Activated CD4-positive, alpha-beta T cell treated with anti-CD3 and anti-CD28 coated beads, Interleukin-10, Interleukin-2, amounts not matched to agents 100 ng/mL and 50 ng/mL, durations not matched to agents 16 hours and 8 hours (primary cell): Measurements from ENCODE around the gene STXBP2.

Source experiments
- DNase-seq: peaks from one replicate; pipeline ENCODE4 v3.0.0-alpha.2; 2020

Gene STXBP2

DNA sequence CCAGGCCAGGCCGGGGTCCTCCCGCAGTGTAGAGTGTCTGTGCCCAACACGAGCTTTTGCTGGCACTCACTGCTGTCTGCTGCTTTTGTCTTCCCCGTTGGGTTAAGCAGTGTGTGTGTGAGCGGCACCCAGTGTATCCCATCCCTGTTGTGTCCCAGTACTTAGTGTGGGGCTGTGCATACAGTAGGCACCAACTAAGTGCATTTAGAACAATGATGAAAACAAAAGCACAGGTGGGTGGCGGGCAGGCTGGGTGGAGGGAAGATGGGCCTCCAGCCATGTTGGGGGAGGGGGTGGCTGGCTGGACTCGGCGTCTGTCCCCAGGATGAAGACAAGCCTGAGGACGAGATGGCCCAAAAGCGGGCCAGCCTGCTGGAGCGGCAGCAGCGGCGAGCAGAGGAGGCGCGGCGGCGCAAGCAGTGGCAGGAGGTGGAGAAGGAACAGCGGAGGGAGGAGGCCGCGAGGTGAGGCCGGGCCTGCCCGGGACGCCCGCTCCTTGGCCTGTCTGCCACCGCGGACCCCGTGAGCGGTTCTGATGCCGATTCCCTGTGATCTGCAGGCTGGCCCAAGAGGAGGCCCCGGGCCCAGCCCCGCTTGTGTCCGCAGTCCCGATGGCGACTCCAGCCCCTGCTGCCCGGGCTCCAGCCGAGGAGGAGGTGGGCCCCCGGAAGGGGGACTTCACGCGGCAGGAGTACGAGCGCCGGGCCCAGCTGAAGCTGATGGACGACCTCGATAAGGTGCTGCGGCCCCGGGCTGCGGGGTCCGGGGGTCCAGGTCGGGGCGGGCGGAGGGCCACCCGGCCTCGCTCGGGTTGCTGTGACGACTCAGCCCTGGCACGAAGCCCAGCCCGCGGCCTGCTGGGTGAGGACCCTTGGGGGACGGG lies 21.8 kb upstream of the STXBP2 start:
- no peak for DNase-seq

DNA sequence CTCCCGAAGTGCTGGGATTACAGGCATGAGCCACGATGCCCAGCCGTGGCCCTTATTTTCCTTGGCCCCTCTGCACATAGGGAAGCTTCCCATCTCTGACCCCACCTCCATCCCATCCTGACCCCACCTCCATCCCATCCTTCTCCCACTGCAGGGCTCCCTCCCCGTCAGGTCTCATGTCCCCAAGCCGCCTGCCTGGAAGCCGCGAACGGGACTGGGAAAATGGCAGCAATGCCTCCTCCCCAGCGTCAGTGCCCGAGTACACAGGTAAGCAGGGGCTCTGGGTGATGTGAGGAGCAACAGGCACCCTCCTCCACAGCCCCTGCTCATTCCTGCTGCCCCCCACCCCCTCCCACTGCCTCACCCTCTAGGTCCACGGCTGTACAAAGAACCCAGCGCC lies 19.7 kb upstream of the STXBP2 start:
- no peak for DNase-seq

DNA sequence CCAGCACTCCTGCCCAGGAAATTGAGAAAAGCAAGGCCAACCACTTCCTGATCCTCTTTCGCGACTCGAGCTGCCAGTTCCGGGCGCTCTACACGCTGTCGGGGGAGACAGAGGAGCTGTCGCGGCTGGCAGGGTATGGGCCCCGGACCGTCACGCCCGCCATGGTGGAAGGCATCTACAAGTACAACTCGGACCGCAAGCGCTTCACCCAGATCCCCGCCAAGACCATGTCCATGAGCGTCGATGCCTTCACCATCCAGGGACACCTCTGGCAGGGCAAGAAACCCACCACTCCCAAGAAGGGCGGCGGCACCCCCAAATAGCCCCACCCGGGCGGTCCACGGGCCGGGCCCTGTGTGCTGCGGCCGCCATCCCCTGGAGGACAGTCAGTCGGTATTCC lies 19.2 kb upstream of the STXBP2 start:
- DNase-seq: no peak

DNA sequence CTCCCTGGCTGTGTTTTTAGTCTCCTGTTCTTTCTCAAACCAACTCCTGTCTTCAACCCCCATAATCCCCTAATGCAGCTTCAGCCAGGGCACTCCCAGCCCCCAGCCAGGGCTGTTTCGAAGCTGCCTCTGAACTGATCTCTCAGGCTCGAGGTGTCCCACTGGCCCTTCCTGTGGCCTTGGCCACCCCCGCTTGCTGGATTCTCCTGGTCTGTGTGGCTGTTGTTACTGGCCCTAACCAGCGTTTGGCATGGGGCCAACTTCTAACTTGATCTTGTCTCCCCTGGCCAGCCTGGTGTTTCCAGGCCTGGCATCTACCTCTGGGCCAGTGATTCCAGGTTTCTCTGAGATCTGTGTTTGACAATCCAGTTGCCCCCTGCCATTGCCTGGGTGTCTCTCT lies 18.6 kb upstream of the STXBP2 start:
- no peak for DNase-seq

DNA sequence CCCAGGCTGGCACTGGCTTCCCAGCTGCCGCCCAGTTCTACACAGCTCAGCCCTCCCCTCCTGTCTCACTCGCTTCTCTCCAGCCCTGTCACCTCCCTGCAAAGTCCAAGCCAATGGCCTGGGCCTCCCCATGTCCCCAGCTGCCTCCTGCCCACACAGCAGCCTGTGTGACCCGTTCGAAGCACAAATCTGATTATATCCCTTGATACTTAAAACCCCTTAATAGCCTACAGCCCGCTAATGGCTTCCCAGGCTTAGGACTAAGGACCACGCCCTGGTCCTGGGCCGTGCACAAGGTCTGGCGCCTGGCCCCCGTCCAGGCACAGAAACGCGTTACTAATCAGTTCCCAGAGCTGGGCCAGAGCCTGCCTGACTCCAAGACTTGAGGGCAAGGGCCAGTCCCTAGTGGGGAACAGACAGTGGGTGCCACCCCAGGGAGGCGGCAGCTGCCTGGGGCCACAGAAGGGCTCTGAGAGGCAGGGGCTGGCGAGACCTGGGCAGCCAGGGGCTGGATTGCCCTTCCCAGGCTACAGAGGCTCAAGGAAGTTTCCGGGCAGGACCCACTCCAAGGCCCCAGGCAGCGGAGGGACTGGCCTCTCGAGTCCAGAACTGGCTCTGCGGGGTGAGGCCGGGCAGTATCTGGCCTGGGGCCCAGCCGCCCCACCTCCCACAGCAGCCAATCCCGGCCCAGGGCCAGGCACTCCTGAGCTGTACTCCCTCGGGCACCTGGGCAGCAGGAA lies 18.0 kb upstream of the STXBP2 start:
- no peak for DNase-seq

DNA sequence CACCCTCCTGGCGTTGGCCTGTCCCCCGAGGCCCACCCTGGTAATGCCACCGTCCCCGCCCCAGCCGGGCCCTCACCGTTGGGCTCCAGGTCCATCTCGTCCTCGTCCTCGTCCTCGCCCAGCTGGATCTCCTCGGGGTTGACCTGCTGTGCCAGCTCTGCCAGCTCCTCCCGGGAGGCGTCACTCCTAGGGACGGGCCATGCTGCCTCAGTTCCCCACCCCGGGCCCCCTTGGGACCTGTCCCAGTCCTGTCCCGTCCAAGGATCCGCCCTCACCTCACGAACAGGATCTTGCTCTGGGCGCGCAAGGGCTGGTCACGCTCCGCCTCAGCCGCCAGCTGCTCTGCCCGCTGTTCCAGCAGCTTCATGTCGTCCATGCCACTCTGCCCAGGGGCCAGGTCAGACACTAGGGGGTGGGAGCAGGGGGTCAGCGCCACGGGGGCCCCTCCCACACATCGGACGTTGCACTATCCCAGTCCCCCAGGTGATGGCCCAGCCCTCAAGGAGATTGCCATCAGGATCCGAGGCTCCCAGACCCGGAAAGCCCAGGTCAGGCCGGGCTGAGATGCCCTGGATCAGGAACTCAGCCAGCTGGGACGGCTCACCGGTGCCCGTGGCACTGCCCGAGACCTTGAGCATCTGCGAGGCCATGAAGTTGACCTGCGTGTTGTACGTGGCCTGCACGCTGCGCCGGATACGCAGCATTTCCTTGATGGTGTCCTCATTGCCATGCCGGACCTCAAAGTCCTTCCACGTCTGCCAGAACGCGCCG lies 17.1 kb upstream of the STXBP2 start:
- DNase-seq: no peak

DNA sequence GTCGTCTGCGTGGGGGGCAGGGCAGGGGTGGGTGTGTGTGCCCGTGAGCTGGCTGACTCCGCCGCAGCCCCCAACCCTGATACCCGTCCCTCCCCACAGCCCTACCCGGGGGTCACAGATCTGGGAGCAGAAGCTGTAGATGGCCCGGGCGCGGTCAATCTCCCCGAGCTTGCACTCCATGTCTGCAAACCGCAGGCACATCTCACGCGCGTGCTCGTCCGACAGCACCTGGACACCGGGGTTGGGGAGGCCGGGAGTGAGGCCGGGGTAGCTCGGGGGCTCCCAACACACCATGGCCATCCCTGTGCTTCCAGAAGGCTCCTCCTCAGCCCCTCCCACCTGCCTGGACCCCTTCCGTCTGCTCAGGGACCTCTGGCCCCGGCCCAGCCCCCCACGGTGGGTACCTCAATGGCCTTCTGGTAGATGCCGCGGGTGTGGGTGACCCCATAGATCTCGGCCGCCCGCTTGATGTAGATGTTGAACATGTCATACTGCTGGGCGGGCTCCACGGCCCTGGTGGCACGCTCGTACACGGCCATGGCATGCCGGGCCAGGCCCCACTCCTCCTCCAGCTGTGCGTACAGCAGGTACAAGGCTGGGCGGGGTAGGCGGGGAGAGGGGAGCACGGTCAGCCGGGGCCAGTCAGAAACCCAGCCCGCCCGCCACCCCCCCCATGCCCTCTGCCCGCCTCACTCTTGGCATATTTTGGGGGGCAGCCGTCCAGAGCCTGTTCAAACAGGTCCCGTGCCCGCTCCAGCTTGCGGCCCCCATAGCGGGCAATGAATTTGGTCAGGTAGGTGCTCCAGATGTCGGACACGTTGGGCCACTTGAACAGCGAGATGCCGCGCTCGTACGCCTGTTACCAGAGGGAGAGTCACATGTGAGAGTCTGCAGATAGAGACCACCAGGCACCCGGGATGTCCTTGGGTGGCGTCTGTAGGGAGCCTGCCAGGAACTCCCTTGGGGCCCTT lies 16.2 kb upstream of the STXBP2 start:
- DNase-seq: no peak

DNA sequence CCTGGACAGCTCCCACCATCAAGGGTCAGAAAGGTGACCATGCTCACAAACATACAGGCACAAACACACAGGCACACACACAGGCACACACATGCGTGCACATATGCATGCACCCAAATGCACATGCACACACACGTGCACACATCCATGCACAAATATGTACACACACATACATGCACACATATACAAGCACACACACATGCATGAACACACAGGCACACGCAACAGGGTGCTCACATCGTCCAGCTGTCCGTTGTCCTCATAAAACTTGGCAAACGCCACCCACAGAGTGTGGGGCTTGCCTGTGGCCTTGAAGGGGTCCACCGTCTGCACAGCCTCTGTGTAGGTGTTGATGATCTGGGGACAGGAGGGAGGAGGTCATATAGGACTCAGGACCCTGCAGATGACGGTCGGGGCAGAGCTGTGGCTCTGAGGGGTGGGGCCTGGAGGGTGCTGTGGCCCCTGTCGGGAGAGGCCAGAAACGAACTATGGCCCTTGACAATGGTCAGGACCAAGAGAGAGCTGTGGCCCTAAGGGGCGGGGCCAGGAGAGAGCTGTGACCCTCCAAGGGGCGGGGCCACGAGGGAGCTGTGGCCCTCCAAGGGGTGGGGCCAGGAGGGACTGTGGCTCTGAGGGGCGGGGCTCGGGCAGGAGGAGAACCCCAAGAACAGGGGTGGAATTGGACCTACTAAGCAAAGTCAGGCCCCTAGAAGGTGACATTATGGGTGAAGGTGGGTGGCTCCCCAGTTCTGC lies 13.8 kb upstream of the STXBP2 start:
- no peak for DNase-seq

DNA sequence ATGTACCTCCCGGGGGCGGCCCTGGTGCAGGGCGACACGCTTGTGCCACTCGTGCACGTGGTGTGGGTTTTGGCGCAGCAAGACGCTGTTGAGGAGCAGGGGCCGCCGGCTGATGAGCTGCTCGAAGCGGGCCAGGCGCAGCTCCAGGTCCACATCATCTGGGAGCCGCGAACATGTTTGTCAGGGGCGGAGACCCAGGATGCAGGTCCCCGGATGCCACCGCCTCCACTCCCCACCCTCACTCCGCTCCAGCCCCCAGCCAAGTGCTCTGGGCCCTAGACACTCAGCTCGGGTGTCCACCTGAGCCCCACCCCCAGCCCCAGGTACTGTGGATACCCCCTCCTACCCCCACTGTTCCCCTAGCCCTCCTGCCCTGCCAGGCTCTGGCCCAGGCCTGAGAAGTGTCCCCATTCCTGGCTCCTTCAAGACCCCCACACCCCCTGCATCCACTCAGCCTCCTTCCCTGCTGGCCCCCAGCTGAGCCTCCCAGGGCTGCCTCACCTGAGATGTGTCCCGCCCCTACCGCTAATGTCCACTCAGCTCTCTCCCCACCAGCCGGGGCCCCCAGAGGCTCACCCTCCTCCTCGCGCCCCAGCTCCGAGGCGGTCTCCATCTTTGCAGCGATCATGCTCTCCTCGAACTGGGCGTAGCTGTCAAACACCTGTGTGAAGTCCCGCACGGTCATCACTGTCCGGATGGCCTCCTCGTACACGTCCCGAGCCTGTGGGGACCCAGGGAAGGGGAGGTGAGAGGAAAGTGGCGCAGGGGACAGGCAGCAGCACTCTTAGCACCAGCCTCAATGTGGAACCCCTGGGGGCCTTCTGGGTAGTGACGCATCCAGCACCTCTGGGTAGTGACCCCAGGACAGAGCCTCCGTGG lies 12.9 kb upstream of the STXBP2 start:
- no peak for DNase-seq

DNA sequence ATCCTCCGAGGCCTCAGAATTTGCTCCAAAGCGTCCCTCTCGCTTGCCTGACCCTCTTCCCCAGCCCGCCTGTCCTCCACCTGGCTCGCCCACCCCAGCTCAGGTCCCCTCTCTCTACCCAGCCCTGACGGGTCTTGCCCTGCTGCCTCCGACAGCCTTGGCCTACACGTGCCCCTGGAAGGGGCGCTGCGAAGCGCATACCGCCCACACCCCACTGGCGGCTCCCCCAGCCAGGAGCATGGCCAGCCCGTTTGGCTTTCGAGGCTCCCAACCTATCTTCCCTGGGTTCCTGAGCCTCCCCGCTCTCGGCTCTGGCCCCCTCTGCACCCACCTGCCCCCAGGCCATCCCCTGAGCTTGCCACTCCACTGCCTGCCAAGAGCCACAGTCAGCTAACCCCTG lies 12.1 kb upstream of the STXBP2 start:
- no peak for DNase-seq

DNA sequence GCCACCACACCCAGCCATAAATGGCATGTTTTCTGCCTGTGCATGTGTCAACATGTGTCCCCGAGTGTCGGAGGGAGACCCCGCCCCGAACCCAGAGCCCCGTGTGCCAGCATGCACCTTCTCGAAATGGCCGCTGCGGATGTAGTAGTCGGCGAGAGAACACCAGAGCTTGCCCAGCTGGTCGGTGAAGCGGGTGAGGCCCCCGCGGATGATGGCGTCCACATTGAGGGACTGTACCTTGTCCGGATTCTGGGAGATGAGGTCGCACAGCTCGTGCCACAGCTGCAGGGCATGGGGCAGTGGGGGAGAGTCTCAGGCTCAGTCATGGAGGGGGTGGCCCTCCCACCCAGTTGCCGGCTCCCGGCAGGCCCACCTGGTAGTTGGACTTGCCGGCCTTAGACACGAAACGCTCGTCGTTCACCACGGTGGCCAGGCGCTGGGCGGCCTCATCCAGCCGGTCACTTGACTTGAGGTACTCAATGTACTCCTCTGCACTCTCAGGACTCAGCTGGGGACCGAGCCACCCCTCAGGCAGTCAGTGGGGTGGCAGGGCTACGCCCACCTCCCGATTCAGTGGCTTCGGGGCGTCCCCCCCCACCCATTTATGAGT lies 11.0 kb upstream of the STXBP2 start:
- no peak for DNase-seq

DNA sequence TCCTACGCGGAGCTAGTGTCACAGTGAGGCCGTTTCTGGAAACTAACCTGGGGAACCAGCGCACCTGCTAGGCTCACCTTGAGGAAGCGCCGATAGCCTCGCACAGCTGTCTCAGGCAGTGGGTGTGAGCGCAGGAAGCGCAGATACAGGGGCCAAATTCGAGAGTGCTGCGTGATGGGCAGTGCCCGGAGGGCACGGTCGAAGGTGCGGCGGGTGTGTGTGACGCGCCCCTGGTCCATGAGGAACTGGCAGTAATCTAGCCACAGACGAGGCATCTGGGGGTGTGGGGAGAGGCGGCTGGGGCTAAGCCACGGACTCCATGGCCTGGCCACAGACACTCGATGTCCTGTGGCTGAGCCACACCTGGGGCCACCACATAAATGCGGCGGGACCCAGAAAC lies 9.7 kb upstream of the STXBP2 start:
- no peak for DNase-seq

DNA sequence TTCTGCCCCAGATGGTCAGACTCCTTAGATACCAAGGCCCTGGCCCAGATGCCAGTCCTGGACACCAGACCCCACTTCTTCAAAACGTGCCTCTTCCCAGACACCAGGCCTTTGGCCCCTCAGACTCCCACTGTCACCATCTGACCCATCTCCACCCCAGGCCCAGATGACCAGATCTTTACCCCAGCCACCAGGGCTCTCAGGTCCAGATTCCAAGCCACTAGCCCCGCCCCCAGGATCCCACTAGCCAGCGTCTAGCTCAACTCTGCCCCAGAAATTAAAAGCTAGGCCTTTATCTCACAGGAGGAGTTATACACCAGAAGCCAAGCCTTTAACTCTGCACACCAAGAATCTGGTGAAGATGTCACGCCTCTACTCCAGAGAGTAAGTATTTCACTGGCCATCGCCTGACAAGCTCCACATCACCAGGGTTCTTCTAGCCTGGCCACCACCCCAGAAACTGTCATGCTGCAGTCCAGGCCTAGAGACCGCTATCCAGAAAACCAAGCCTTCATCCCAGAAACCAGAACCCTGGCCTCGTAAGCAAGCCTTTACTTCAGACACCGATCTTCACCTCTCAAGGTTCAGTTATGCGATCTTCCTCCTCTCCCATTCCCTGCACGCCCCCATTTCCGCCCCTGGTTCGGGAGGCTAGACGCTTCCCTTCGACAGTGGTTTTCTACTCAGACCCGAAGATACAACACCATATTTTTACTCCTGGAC lies 8.2 kb upstream of the STXBP2 start:
- no peak for DNase-seq

DNA sequence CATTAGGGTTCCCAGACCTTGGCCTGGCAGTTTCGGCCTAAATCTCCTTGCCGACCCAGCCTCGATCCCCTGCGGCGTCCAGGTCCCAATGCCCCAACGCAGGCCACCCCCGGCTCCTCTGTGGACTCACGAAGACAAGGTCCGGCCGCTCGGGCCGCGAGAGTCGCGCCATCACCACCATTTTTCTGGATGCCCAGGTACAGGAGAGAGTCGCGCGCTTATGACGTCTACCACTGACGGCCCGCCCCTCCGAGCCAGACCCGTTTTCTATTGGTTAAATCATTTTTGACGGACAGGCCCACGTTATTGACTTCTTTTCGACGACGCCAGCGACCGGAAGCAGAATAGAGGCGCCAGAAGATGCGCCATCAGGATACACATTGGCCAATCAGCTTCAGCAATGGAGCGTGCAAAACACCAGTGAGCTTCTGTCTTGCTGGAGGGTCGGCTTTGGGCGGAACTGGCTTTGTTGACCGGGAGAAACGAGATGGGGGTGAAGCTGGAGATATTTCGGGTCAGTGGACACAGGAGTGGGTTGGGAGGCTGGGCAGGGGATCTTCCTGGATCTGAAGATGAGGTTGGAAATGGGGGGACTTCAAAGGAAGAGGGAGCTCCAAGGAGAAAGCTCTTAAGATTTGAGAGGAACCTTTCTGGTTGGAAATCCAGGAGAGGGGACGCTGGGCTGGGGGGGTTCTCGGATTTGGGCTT lies 7.4 kb upstream of the STXBP2 start, which contains the start of the genes PET100 and XAB2:
PET100 (plus strand) TSS at position 447 of the 708 bp plus-strand sequence; CDS start at position 488, 41 bp downstream.
XAB2 (minus strand) TSS at position 199 of the 708 bp plus-strand sequence; CDS start at position 181, 18 bp downstream.
- peak; percentile 98 for DNase-seq

DNA sequence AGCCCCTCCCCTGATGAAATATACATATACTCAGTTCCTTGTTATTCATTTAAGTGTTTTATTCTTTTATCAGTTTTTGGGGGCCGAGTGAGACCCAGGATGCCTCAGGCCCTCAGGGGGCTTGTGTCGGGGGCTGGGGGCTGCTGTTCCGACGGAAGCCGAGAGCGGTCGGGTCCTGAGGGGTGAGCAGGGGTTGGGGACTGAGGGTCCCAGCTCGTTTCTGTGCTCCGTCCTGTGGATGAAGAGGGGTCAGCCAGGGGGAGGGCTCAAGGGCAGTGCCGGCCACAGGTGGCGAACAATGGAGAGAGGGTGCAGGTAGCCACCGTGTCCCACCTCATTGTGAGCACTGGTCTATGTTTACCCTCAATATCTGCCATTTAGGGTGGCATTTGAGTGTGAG lies 5.3 kb upstream of the STXBP2 start:
- no peak for DNase-seq

DNA sequence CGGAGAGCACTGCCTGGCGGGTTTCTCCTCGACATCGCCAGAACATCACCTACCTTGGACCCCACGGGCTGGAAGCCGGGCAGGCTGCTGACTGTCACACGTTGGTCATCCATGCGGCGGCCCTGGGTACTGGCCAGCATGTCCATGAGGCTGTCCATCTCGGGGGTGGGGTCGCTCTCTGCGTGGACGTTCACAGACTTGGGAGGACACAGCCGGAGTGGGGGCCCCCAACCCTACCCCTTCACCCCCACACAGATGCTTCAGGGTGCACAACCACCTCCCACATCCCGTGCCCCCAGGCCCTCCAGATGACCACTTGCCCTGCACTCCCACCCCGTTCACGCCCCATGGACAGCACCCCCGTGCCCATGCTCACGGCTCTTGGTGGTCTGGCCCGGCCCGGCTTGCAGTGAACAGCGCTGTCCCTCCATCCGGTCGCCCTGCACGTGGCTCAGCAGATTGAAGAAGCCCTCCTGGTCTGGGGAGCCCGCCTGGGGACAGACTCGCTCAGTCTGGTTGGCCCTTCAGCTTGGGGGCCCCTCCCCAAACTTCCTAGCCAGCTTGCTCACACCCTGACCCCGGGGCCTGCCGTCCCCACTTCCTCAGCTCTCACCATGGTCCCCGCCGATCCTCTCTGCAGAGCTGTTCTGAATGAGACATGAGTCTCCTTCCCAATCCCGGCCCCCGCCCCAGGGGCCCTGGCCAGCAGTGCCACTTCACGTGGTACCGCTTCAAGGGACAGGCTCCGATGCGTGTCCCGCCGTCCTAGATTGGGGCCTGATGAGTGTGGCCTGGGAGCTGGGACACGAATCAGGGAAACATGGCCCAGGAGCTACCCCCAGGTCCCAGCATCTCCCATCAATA lies 4.3 kb upstream of the STXBP2 start:
- DNase-seq: no peak

DNA sequence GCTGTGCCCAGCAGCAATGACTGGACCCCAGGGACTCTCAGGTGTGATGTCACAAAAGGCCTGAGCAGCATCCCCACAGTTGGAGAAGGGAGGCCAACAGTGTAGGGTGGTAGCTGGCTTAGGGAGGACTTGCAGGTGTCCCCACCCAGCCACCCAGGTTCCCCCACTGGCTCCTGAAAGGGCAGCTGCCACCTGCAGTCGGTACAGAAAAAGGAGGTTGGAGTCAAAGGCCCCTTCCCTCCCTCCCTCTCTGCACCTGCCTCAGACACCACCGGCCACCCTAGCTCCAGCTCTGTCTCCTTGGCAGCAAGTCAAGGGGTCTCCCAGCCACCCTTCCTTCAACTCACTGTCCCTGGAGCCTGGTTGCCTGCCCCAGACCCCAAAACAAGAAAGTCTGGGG lies 3.2 kb upstream of the STXBP2 start, which contains the start of gene PCP2:
PCP2 (minus strand) TSS at position 22 of the 400 bp plus-strand sequence. CDS start 262 bp downstream, outside the sequence.
- DNase-seq: no peak
